Activated T-helper 2 cell treated with anti-CD3 and anti-CD28 coated beads, Interferon-gamma antibody, Interleukin-2, Interleukin-4, amounts not matched to agents 10 μg/mL and 5 μg/mL and 100 μg/mL, durations not matched to agents 14 hours and 24 hours and 36 hours (primary cell): ENCODE measurements around the gene SLC10A4. TPM values are rescaled to one million over a fixed set of nuclear protein-coding genes. Genes with fewer than 3 reads are reported as not detected.

ENCODE experiments used
- total RNA-seq: library from RNA; stranded (reverse); gene quantifications from 2 replicates; pipeline ENCODE4 v1.2.3, GENCODE V29; 2022

The SLC10A4 gene
- total RNA-seq, 1 donor from 2014 or later = not detected

Other genes starting within 250 kb of the SLC10A4 start
- gene TEC, start 213.5 kb upstream of the SLC10A4 start, total RNA-seq = 2.2 and 2.4 TPM in 2 replicates
- 60.4 and 67.1 TPM in 2 replicates for gene SLAIN2, start 141.8 kb upstream of the SLC10A4 start, total RNA-seq
- not detected in 2 replicates for gene ZAR1, start 6.9 kb downstream of the SLC10A4 start, total RNA-seq